Measurements from ENCODE around the gene FAM216B.

DNA sequence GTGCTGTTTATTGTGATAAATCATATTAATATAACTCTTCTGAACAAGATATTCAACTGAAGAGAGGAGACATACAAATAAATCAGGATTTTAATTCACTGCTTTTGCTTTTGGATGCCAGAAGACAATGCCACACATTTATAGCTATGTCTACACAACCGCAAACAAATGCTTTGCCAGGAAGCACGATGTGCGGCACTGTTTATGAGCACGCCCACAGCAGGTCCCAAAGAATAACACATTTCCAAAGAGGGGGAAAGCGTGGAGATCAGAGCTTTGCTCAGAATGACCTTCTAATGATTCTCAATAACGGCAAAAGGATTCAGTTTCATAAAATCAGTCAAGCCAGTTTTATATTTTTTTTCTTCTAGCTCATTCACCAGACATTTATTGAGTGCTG, 16.7 kb downstream of the FAM216B start:
- TF ChIP-seq, protein P1, sequence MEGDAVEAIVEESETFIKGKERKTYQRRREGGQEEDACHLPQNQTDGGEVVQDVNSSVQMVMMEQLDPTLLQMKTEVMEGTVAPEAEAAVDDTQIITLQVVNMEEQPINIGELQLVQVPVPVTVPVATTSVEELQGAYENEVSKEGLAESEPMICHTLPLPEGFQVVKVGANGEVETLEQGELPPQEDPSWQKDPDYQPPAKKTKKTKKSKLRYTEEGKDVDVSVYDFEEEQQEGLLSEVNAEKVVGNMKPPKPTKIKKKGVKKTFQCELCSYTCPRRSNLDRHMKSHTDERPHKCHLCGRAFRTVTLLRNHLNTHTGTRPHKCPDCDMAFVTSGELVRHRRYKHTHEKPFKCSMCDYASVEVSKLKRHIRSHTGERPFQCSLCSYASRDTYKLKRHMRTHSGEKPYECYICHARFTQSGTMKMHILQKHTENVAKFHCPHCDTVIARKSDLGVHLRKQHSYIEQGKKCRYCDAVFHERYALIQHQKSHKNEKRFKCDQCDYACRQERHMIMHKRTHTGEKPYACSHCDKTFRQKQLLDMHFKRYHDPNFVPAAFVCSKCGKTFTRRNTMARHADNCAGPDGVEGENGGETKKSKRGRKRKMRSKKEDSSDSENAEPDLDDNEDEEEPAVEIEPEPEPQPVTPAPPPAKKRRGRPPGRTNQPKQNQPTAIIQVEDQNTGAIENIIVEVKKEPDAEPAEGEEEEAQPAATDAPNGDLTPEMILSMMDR (conservative IDR thresholded peaks at IDR 0.05; ENCODE audit: low read length) = no peak
- no peak for TF ChIP-seq EZH2phosphoT487 (IDR thresholded peaks at IDR 0.05; ENCODE audit: borderline replicate concordance)

All from Loucy (cell line).